ENCODE data around the gene AMN1. TPM values are rescaled to one million over a fixed set of nuclear protein-coding genes. Genes with fewer than 3 reads are reported as not detected.
A peak's percentile ranks its signal among the peaks of the same experiment; 100 is the strongest.

AMN1 gene
- total and polyA plus RNA-seq, 11 donors = 8.5 to 22.5 (median 16.3) TPM

GRCh38 chr12:31655208-31655607 lies 73.6 kb downstream of the AMN1 start:
- H3K27ac ChIP-seq = no peak overlapping the region
- DNase-seq (no peak), ATAC-seq (no peak)
- no peak overlapping the region for H3K4me3 ChIP-seq
- no peaks in the 10 kb centered on the region for H3K27me3 ChIP-seq
- TF ChIP-seq POLR2A (IDR thresholded peaks at IDR 0.05) (no peak), CTCF (IDR thresholded peaks at IDR 0.05) (no peak)
- H3K9me3 ChIP-seq = no peaks in the 10 kb centered on the region
- 58 to 59% (median 59%) methylated on average over 4 of the region's 4 CpGs for WGBS, 4 donors
- no peaks in the 10 kb centered on the region for H3K36me3 ChIP-seq
- peaks cover 0 to 23% (median 3%) of the 10 kb centered on the region in 12 donors for H3K4me1 ChIP-seq
- intact Hi-C loops (cut with DNase I) = loop anchor here in 9 of 10 donors (5.0 to 10.0 kb wide), 10 partner anchors 72 to 1020 kb away; partner anchors contain the start of genes DNM1L (in 5 of the 9), AMN1 (in 3 of the 9) and BICD1 (in 1 of the 9)

- peak overlapping the region in 1 of 12 donors; percentile 49 for H3K27ac ChIP-seq
- H3K4me1 ChIP-seq = peaks cover 0 to 17% (median 0%) of the 10 kb centered on the region in 12 donors
Measured at GRCh38 chr12:31651893-31652521, 76.8 kb downstream of the AMN1 start.

GRCh38 chr12:31650918-31651317 lies 77.9 kb downstream of the AMN1 start:
- TF ChIP-seq POLR2A (IDR thresholded peaks at IDR 0.05) = no peak
- TF ChIP-seq CTCF (IDR thresholded peaks at IDR 0.05) = no peak
- peak overlapping the region in 3 of 12 donors; percentile 3 to 54 (median 36) for H3K27ac ChIP-seq
- H3K36me3 ChIP-seq = no peaks in the 10 kb centered on the region
- intact Hi-C loops (cut with DNase I) = loop anchor here in 8 of 10 donors (5.0 to 10.0 kb wide), 8 partner anchors 314 to 1024 kb away; partner anchors contain the start of gene DNM1L (in 5 of the 8)
- H3K9me3 ChIP-seq = no peaks in the 10 kb centered on the region
- H3K4me3 ChIP-seq = no peak overlapping the region
- H3K4me1 ChIP-seq = peaks cover 0 to 26% (median 0%) of the 10 kb centered on the region in 12 donors
- DNase-seq (no peak), ATAC-seq (peak in 3 of 4 donors; percentile 10 to 77 (median 43))
- H3K27me3 ChIP-seq = no peaks in the 10 kb centered on the region
- 46 to 60% (median 57%) methylated on average over 6 of the region's 6 CpGs for WGBS, 4 donors

More at GRCh38 chr12:31651893-31652521, 76.8 kb downstream of the AMN1 start:
- no peak for DNase-seq
- intact Hi-C loops (cut with DNase I) = loop anchor here in 8 of 10 donors (5.0 to 10.0 kb wide), 8 partner anchors 313 to 1023 kb away; partner anchors contain the start of gene DNM1L (in 5 of the 8)
- WGBS, 4 donors = 83 to 89% (median 87%) methylated on average over 18 of the region's 18 CpGs
- Histone ChIP-seq H3K9me3 (no peaks in the 10 kb centered on the region), H3K4me3 (no peak overlapping the region), H3K36me3 (no peaks in the 10 kb centered on the region), H3K27me3 (no peaks in the 10 kb centered on the region)
- ATAC-seq = no peak
- TF ChIP-seq CTCF (IDR thresholded peaks at IDR 0.05) (no peak), POLR2A (IDR thresholded peaks at IDR 0.05) (no peak)

GRCh38 chr12:31647086-31647491 lies 81.7 kb downstream of the AMN1 start:
- peaks cover 0 to 13% (median 0%) of the 10 kb centered on the region in 12 donors for H3K4me1 ChIP-seq
- no peak overlapping the region for H3K27ac ChIP-seq
- H3K9me3 ChIP-seq = no peaks in the 10 kb centered on the region
- TF ChIP-seq POLR2A (IDR thresholded peaks at IDR 0.05) = no peak
- TF ChIP-seq CTCF (IDR thresholded peaks at IDR 0.05) = no peak
- no peak overlapping the region for H3K4me3 ChIP-seq
- H3K36me3 ChIP-seq = no peaks in the 10 kb centered on the region
- DNase-seq (no peak), ATAC-seq (no peak)
- intact Hi-C loops (cut with DNase I) = no loop called here
- no peaks in the 10 kb centered on the region for H3K27me3 ChIP-seq
- WGBS, 4 donors = 47 to 57% (median 50%) methylated on average over 7 of the region's 7 CpGs
